Measurements from ENCODE around the gene HTRA1.

Gene HTRA1

GRCh38 chr10:122474131-122474818, 12.9 kb downstream of the HTRA1 start:
- DNase-seq (ENCODE audit: low read depth) = no peak

- DNase-seq (ENCODE audit: low read depth) = no peak
Measured at GRCh38 chr10:122475100-122475499, 13.7 kb downstream of the HTRA1 start.

GRCh38 chr10:122475591-122476332, 14.4 kb downstream of the HTRA1 start:
- DNase-seq (ENCODE audit: low read depth) = no peak

- no peak for DNase-seq (ENCODE audit: low read depth)
Measured at GRCh38 chr10:122476333-122476695, 15.0 kb downstream of the HTRA1 start.

GRCh38 chr10:122477436-122477835, 16.1 kb downstream of the HTRA1 start:
- DNase-seq (ENCODE audit: low read depth) = no peak

- DNase-seq (ENCODE audit: low read depth) = no peak
Measured at GRCh38 chr10:122478971-122479370, 17.6 kb downstream of the HTRA1 start.

- DNase-seq (ENCODE audit: low read depth) = no peak
Measured at GRCh38 chr10:122480146-122480833, 18.9 kb downstream of the HTRA1 start.

- no peak for DNase-seq (ENCODE audit: low read depth)
Measured at GRCh38 chr10:122481296-122482056, 20.1 kb downstream of the HTRA1 start.

GRCh38 chr10:122484276-122485060, 23.1 kb downstream of the HTRA1 start:
- no peak for DNase-seq (ENCODE audit: low read depth)

- DNase-seq (ENCODE audit: low read depth) = no peak
Measured at GRCh38 chr10:122485670-122486069, 24.3 kb downstream of the HTRA1 start.

- DNase-seq (ENCODE audit: low read depth) = no peak
Measured at GRCh38 chr10:122486406-122487080, 25.2 kb downstream of the HTRA1 start.

- no peak for DNase-seq (ENCODE audit: low read depth)
Measured at GRCh38 chr10:122487174-122487765, 25.9 kb downstream of the HTRA1 start.

- no peak for DNase-seq (ENCODE audit: low read depth)
Measured at GRCh38 chr10:122490268-122490667, 28.9 kb downstream of the HTRA1 start.

- DNase-seq (ENCODE audit: low read depth) = no peak
Measured at GRCh38 chr10:122490786-122491680, 29.7 kb downstream of the HTRA1 start.

GRCh38 chr10:122492006-122492405, 30.7 kb downstream of the HTRA1 start:
- no peak for DNase-seq (ENCODE audit: low read depth)

GRCh38 chr10:122492999-122493481, 31.7 kb downstream of the HTRA1 start:
- DNase-seq (ENCODE audit: low read depth) = no peak

- no peak for DNase-seq (ENCODE audit: low read depth)
Measured at GRCh38 chr10:122493761-122494160, 32.4 kb downstream of the HTRA1 start.

GRCh38 chr10:122494173-122494820, 32.9 kb downstream of the HTRA1 start:
- no peak for DNase-seq (ENCODE audit: low read depth)

GRCh38 chr10:122494833-122495232, 33.5 kb downstream of the HTRA1 start:
- DNase-seq (ENCODE audit: low read depth) = no peak

Measured in stimulated activated CD8-positive, alpha-beta memory T cell treated with anti-CD3 and anti-CD28 coated beads, Interleukin-15, amount 100 ng/mL, for 24 hours (primary cell).